Erythroblast (primary cell): Measurements from ENCODE around the gene FOXN1.

Source experiments
- GATA1 ChIP-seq: IDR thresholded peaks from 2 replicates; pipeline ENCODE4 v1.6.1; 2011; ENCODE audit warnings: low read depth, mild to moderate bottlenecking, control low read depth, low read length, moderate library complexity
- POLR2A ChIP-seq: IDR thresholded peaks from 2 replicates; pipeline ENCODE4 v1.6.1; 2011; ENCODE audit warnings: mild to moderate bottlenecking, low read length

- no peak for TF ChIP-seq POLR2A
- no peak for TF ChIP-seq GATA1
These were observed 39.6 kb upstream of the FOXN1 start for GRCh38 chr17:28466521-28467048.
